NCI-H2081 treated with DMSO at 0.1 percent for 48 hours (cell line): ENCODE results near the gene SHANK2.

Experiments
- DNase-seq: peaks from one replicate; lab custom pipeline; 2025; lab: John Stamatoyannopoulos, UW

SHANK2 gene

GRCh38 chr11:71202598-71202944 lies 49.8 kb downstream of the SHANK2 start:
- no peak for DNase-seq
